Kidney epithelial cell (primary cell): ENCODE measurements around the gene FHOD3. TPM values are rescaled to one million over a fixed set of nuclear protein-coding genes. Genes with fewer than 3 reads are reported as not detected.

ENCODE experiments used
- DNase-seq: peaks from one replicate; pipeline ENCODE4 v3.0.0-alpha.2; 2010; ENCODE audit warnings: low read depth
- H3K27me3 ChIP-seq: 2 replicates; pipeline ENCODE4 v1.6.0; 2011; ENCODE audit warnings: low read length; ENCODE audit not compliant: control insufficient read depth, insufficient read depth
- H3K36me3 ChIP-seq: 2 replicates; pipeline ENCODE4 v1.5.1; 2011; ENCODE audit warnings: low read length; ENCODE audit not compliant: control insufficient read depth, insufficient read depth
- H3K4me3 ChIP-seq: 2 replicates; pipeline ENCODE4 v1.5.1; 2011; ENCODE audit warnings: low read depth, mild to moderate bottlenecking, control low read depth, low read length
- total RNA-seq: library from RNA; depleted of rRNA; stranded (reverse); fragments of >200 nt; gene quantifications from 2 replicates; pipeline ENCODE4 v1.2.3, GENCODE V29; 2015
- TF ChIP-seq, protein P1 (sequence below): IDR thresholded peaks from 2 replicates; pipeline ENCODE4 v1.5.1; 2011; ENCODE audit warnings: mild to moderate bottlenecking, moderate library complexity, low read length, control low read depth, inconsistent platforms; ENCODE audit not compliant: insufficient read depth, poor library complexity, severe bottlenecking

FHOD3 gene
- total RNA-seq, 1 donor from 2014 or later: 47.2 TPM

DNA sequence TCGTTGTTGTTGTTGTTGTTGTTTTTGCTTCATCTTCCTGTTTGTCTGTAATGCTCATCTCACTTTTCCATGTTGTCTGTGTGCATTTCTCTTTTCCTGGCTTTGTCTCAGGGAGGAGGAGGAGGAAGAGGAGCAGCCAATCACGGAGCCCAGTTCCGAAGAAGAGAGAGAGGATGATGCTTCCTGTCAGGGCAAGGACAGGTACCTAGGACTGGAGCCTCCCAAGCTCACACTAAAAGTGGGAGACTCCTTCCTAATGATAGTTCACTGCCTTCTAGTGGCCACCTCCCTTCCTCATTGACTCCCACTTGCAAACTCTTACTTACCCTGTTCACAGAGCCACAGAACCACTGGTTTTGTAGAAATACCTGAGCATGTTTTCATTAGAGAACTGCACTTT is 351.7 kb downstream of the FHOD3 start:
- no peak for DNase-seq
- TF ChIP-seq, protein P1, sequence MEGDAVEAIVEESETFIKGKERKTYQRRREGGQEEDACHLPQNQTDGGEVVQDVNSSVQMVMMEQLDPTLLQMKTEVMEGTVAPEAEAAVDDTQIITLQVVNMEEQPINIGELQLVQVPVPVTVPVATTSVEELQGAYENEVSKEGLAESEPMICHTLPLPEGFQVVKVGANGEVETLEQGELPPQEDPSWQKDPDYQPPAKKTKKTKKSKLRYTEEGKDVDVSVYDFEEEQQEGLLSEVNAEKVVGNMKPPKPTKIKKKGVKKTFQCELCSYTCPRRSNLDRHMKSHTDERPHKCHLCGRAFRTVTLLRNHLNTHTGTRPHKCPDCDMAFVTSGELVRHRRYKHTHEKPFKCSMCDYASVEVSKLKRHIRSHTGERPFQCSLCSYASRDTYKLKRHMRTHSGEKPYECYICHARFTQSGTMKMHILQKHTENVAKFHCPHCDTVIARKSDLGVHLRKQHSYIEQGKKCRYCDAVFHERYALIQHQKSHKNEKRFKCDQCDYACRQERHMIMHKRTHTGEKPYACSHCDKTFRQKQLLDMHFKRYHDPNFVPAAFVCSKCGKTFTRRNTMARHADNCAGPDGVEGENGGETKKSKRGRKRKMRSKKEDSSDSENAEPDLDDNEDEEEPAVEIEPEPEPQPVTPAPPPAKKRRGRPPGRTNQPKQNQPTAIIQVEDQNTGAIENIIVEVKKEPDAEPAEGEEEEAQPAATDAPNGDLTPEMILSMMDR: no peak
- H3K27me3 ChIP-seq: no peaks in the 10 kb centered on the region

DNA sequence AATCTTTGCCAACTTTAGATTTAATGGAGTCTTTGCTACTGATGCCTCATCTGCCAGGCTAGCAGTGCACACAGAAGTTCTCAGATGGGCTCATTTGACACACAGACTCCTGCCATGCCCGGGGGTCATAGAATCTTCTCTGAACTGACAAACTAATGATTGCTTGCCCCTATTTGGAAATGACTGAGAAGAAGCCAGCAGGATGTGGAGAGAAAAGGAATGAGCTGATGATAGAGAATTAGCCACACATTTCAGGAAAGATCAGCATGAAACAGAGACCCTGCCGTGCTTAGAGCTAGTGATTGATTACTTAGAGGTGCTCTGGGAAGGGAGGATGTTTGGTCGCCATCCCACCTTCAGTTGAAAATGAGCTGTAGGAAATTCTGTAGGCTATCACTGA is 352.8 kb downstream of the FHOD3 start:
- TF ChIP-seq, protein P1: no peak
- no peak for DNase-seq
- H3K36me3 ChIP-seq: no peaks in the 10 kb centered on the region
- H3K27me3 ChIP-seq: no peaks in the 10 kb centered on the region
- no peak overlapping the region for H3K4me3 ChIP-seq

More for the DNA sequence above, 351.7 kb downstream of the FHOD3 start:
- no peak overlapping the region for H3K4me3 ChIP-seq
- H3K36me3 ChIP-seq: no peaks in the 10 kb centered on the region

DNA sequence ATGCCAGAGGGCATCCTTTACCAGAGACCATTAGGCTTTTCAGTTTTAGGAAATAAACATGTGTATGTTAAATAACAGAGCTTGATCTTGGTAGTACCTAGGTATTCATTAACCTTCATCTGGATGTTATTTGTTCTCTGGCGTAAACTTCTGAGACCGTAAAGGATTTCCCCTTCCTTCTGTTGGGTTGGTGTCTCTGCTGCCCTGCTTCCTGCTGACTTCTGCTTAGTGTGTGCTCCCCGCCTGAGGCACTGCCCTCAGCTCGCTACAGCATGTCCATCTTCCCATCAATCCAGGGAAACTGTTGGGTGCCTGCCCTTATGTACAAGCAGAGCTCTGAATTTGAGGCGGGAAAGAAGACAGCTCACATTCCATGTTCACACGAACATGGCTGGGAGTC is 353.4 kb downstream of the FHOD3 start:
- Histone ChIP-seq H3K36me3 (no peaks in the 10 kb centered on the region), H3K4me3 (no peak overlapping the region), H3K27me3 (no peaks in the 10 kb centered on the region)
- no peak for DNase-seq
- TF ChIP-seq, protein P1: no peak

DNA sequence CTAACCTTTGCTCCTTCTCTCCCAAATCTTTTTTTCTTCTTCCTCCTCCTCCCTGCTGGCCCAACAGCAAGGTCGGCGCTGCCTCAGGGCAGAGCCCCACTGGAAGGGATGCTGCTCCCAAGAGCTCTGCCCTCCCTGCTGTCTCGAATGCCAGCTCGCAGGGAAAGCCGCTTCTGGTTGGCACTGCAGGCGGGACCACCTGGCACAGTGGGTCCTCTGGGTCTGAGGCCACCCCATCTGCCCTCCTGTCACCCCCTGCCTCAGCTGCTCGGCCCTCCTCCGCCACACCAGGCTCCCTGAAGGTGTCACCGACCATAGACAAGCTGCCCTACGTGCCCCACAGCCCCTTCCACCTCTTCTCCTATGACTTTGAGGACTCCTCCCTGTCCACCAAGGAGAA is 355.0 kb downstream of the FHOD3 start:
- TF ChIP-seq, protein P1: no peak
- H3K36me3 ChIP-seq: no peaks in the 10 kb centered on the region
- no peak for DNase-seq
- no peak overlapping the region for H3K4me3 ChIP-seq
- no peaks in the 10 kb centered on the region for H3K27me3 ChIP-seq

DNA sequence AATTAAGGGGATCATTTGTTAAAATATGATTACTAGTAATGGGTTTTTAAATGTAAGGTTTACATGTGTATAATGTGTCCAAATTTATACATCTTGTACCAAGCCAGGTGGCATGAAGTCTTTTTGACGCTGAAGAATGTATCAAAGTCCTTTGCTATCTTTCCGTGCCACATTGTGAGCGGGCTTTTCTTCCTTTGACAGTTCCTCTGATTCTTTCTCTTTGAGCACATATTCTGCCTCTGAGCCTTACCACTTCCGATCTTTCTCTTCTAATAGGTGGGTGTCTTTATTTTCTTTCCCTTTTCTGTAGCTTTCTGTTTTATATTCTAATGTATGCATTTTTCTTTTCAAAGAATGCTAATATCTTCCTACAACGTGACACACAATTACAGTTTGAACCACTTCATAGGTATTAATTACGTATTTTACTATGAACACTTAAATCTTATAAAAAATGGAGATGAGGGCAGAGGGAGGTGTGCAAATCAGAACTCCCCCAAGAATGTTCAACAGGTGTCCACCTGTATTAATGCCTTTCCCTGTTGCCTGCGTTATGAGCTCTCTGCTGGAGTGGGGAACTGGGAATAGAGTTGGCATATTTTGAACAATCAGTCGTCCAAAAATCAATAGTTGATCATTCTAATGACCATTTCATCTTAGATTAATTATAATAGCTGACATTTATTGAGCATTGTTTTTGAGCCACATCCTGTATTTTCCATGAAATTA is 355.8 kb downstream of the FHOD3 start:
- DNase-seq: no peak
- Histone ChIP-seq H3K36me3 (no peaks in the 10 kb centered on the region), H3K4me3 (no peak overlapping the region), H3K27me3 (no peaks in the 10 kb centered on the region)
- TF ChIP-seq, protein P1: no peak

DNA sequence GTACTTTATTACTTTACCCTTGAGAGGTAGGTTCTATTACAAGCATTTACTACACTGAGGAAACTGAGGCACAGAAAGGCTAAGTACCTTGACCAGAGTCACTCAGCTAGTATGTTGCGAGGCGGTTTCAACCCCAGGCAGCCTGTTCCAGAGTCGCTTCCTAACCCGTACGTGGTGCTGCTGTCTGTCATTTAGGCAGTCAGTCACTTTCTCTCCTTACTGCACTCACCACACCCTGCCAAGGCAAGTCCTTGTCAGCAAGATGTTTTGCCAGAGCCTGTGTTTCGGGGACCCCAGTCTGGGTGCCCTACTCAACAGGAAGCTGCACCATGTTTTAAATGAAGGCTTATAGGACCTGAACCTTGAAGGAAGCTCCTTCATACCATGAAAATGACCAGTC is 356.4 kb downstream of the FHOD3 start:
- H3K36me3 ChIP-seq: no peaks in the 10 kb centered on the region
- no peak for DNase-seq
- TF ChIP-seq, protein P1: no peak
- H3K27me3 ChIP-seq: no peaks in the 10 kb centered on the region
- no peak overlapping the region for H3K4me3 ChIP-seq
